ENCODE results near the gene NDUFB3.

The NDUFB3 gene

DNA sequence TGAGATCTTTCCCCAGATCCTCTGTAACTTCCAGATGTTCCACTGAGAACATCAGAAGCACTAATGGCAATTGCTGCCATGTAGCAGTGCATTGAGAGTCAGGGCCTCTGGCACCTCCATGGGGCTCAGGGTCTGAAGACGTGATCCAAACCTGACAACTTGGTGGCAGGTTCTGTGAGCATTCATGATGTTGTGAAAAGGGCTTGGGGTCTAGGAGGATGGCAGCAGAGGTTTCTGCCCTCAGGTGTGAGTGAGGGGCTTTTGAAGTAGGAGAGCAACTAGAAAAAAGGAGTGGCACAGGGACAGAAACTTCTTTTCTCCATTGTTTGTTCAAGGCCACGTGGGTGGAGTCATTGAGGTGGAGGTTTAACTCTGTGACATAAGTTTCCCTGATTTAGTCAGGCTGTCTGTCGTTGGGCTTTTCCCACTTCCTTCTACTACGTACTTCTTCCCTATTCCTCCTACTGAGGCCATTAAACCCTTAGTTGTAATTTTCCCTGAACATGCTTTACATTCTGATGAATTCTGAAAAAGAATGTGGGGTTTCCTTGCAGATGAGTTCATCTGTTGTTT, 57.2 kb downstream of the NDUFB3 start:
- DNase-seq (ENCODE audit: low read depth) = no peak

DNA sequence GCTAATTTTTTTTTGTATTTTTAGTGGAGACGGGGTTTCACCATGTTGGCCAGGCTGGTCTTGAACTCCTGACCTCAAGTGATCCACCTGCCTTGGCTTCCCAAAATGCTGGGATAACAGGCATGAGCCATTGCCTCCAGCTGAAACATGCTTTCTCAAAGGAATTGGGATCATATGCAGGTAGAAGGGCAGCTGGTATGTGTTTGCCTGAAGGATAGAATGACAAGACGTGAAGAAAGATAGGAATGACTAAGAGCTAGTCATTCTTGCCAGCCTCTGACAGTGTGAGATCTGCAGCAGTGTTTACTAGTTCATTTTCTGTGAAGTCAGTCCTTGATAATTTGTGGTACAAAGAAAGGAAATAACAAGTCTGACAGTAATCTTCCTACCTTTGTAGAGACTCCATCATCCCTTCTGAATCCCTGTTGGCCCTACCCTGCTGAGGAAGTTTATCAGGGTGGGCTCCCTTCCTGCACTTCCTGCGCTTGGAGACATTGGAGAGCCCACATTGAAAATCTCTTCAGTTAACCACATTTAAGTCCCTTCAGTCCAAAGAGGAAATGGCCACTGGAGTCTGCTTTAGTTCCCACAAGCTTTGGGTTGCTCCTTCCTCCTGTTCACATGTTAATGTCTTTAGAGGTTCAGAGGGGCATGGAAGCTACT, 58.9 kb downstream of the NDUFB3 start:
- peak; percentile 40 for DNase-seq (ENCODE audit: low read depth)

DNA sequence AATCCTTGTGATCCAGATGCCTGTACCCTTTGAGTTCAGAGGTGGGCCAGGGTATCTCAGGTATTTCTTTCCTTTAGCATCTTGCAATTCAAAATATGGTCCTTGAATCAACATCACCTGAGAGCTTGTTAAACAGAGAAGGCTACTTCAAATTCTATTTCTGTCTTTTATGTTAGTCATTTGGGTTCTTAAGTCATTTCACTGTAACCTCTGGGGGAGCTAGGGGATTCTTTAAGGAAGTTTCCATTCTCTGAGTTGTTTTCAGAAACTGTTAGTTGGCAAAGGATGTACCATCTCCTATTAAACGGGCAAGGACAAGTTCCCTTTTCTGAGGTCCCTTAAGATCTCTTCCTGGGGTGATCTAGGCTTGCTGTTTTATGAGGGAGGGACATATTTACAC, 60.7 kb downstream of the NDUFB3 start:
- no peak for DNase-seq (ENCODE audit: low read depth)
